Motor neuron (in vitro differentiated cells): ENCODE results near the gene TSPAN10. TPM values are rescaled to one million over a fixed set of nuclear protein-coding genes. Genes with fewer than 3 reads are reported as not detected.

Source experiments
- ATAC-seq, 8 experiments: fragments of 200-7000 bp; cut with Tn5 transposase; replicated peaks in 6 of 8; 2 replicates each; pipeline ENCODE4 v1.8.0; 2021; ENCODE audit warnings: mild to moderate bottlenecking in 8 of 8, moderate library complexity in 8 of 8
- H3K27ac ChIP-seq, 2 donors: fragments of 250-450 bp; sonication (Bioruptor Pico); 2 replicates each; pipeline ENCODE4 v1.9.0; 2021; ENCODE audit warnings: antibody characterized with exemption in 2 of 2, mild to moderate bottlenecking in 2 of 2, moderate library complexity in 1 of 2
- H3K4me1 ChIP-seq, 2 donors: fragments of 250-450 bp; sonication (Bioruptor Pico); replicated peaks in 1 of 2; 2 replicates each; pipeline ENCODE4 v1.6.1; 2021; ENCODE audit warnings: antibody characterized with exemption in 2 of 2, mild to moderate bottlenecking in 2 of 2, moderate library complexity in 1 of 2
- H3K4me3 ChIP-seq, 5 donors: fragments of 250-450 bp; sonication (Bioruptor Pico); 2 replicates each; pipeline ENCODE4 v1.9.0; 2021; ENCODE audit warnings: antibody characterized with exemption in 5 of 5, mild to moderate bottlenecking in 5 of 5, moderate library complexity in 4 of 5
- WGBS, 10 experiments: fragments of 450-650 bp; shearing (Covaris generic); methylation state at CpG; one replicate each; pipeline ENCODE4 v1.0.0; 2022; 5-methylcytosine and 5-hydroxymethylcytosine counted together
- in situ Hi-C, 9 experiments: fragments of 400-800 bp; cut with MboI; loops; one replicate each; pipeline ENCODE4 v1.15.0; 2021; ENCODE audit warnings: low sequenced_read_pairs in 9 of 9, low pct_unique_long_range_greater_than_20kb in 2 of 9; ENCODE audit not compliant: unreplicated experiment in 9 of 9
- total RNA-seq, 8 experiments: library from RNA; unstranded; fragments of 300-600 nt; gene quantifications; 2 replicates each; pipeline versions ENCODE4 v1.2.3 to v1.2.4, GENCODE V29; 2022

Gene TSPAN10
- total RNA-seq, 8 experiments from 2014 or later = 0.22 to 1.2 (median 1.00) TPM; not detected in 1

DNA sequence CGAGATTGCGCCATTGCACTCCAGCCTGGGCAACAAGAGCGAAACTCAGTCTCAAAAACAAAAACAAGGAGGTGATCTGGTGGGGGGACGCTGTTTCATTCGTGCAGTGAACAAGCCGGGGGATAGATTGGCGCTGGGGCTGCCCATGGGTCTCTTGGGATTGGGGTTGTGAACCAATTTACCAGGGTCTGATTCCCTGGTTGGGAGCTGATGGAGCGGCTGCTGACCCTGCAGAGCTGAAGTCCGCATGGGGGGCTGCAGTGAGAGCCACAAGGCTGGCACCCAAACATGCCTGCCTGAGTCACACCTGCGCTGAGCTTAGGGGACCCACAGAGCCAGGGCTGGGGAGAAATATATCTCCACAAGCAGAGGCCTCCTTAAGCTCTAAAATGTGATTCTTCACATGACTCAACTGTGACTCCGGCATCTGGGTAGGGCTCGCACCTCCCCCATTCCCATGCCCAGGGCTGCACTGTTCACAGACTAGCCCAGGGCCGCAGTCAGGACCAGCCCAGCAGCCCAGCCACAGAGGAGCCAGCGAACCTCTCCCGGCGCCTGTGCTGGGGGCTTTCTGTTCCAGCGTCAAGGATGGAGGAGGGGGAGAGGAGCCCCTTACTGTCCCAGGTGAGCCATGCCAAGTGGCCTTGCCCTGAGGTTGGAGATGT lies 5.0 kb downstream of the TSPAN10 start:
- no peaks in the 10 kb centered on the region for H3K4me1 ChIP-seq
- no peak overlapping the region for H3K27ac ChIP-seq
- 43 to 91% (median 75%) methylated on average over 2 to 8 of the region's 17 CpGs; no CpG with 5 or more reads in 5 of the 10 experiments for WGBS, 10 experiments
- peak; percentile 6 to 95 (median 26) for ATAC-seq
- in situ Hi-C loops = no loop called here
- H3K4me3 ChIP-seq = no peak overlapping the region

DNA sequence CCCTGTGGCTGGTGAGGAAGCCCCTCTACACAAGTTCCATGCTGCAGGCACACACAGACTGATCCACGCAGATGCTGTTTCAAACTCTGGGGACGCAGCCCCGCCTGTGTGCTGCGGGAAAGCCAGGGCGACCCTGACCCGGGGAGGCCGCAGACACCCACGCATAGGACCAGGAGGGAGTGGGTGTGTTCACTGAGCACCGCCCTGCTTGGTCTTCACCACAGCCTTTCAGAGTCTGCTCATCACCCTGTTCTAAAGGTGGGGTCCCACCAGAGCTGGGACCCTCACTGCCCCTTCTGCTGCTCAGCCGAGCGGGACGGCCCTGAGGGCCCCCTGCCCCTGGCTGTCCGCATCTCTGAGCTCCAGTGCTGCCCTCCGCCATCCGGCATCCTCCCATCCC lies 7.5 kb downstream of the TSPAN10 start:
- no peaks in the 10 kb centered on the region for H3K4me1 ChIP-seq
- H3K27ac ChIP-seq = no peak overlapping the region
- no peak overlapping the region for H3K4me3 ChIP-seq
- peak in 1 of 8 experiments; percentile 4 for ATAC-seq
- WGBS, 10 experiments = 80 to 100% (median 83%) methylated on average over 1 to 3 of the region's 15 CpGs; no CpG with 5 or more reads in 6 of the 10 experiments
- in situ Hi-C loops = no loop called here

DNA sequence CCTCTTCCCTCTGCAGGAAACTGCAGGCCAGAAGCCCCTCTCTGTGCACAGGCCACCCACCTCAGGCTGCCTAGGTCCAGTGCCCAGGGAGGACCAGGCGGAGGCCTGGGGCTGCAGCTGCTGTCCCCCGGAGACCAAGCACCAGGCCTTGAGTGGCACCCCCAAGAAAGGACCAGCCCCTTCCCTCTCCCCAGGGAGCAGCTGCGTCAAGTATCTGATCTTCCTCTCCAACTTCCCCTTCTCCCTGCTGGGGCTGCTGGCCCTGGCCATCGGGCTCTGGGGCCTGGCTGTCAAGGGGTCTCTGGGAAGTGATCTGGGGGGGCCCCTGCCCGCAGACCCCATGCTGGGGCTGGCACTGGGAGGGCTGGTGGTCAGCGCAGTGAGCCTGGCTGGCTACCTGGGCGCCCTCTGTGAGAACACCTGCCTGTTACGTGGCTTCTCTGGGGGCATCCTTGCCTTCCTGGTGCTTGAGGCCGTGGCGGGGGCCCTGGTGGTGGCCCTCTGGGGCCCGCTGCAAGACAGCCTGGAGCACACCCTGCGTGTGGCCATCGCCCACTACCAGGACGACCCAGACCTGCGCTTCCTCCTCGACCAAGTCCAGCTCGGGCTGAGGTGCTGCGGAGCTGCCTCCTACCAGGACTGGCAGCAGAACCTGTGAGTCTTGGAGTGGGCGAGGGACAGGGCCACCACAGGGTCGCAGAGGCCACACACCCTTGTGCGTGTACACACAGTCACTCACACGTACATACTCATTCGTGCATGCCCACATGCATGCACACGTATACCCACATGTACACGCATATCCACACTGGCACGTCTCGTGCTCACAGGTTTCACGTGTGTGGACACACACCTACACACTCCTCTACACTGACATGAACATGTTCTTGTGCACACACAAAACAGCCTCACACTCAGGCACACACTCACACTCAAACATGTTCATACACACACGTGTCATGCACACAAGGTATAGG lies 8.3 kb downstream of the TSPAN10 start:
- 70 to 80% (median 75%) methylated on average over 1 to 11 of the region's 29 CpGs; no CpG with 5 or more reads in 5 of the 10 experiments for WGBS, 10 experiments
- Histone ChIP-seq H3K27ac (no peak overlapping the region), H3K4me3 (no peak overlapping the region), H3K4me1 (no peaks in the 10 kb centered on the region)
- in situ Hi-C loops = no loop called here
- ATAC-seq = peak in 2 of 8 experiments; percentile 14

- H3K4me1 ChIP-seq = no peaks in the 10 kb centered on the region
- H3K4me3 ChIP-seq = no peak overlapping the region
- H3K27ac ChIP-seq = no peak overlapping the region
- in situ Hi-C loops = no loop called here
- ATAC-seq = peak in 3 of 8 experiments; percentile 9 to 16 (median 9)
- 44 to 80% (median 64%) methylated on average over 1 to 6 of the region's 12 CpGs; no CpG with 5 or more reads in 7 of the 10 experiments for WGBS, 10 experiments
Observed at GRCh38 chr17:81646869-81647600, 10.0 kb downstream of the TSPAN10 start.

GRCh38 chr17:81647640-81648012 lies 10.6 kb downstream of the TSPAN10 start:
- Histone ChIP-seq H3K4me3 (no peak overlapping the region), H3K27ac (no peak overlapping the region)
- WGBS, 10 experiments = 0 to 88% (median 55%) methylated on average over 1 to 8 of the region's 21 CpGs; no CpG with 5 or more reads in 7 of the 10 experiments

DNA sequence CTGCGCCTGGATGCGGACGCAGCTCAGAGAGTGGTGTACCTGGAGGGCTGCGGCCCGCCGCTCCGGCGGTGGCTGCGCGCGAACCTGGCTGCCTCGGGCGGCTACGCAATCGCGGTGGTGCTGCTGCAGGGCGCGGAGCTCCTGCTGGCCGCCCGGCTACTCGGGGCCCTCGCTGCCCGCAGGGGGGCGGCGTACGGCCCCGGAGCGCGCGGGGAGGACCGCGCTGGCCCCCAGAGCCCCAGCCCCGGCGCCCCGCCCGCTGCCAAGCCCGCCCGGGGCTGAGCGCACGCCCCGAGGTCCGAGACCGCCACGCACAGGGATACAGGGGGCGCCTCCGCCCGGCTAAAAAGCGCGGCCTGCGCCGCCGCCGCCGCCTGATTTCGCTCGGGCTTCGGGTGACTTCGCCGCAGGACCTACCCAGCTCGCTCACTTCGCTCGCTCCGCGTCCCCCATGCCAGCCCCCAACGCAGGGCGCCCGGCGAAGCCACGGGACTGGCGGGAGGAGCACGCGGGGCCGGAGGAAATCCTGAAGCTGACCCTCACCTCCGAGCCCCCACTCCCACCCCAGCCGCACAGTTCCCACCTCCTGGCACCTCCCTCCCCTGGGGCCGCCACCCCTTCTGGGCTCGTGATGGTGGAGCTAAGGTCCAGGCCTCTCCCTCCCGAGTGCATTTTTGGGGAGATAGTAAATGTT lies 11.2 kb downstream of the TSPAN10 start:
- Histone ChIP-seq H3K4me3 (no peak overlapping the region), H3K4me1 (peaks cover 0 to 3% of the 10 kb centered on the region in 2 donors), H3K27ac (no peak overlapping the region)
- 4 to 50% methylated on average over 2 to 5 of the region's 78 CpGs; no CpG with 5 or more reads in 8 of the 10 experiments for WGBS, 10 experiments
- ATAC-seq = peak in 2 of 8 experiments; percentile 3 to 20
- in situ Hi-C loops = no loop called here

More at GRCh38 chr17:81647640-81648012, 10.6 kb downstream of the TSPAN10 start:
- no peaks in the 10 kb centered on the region for H3K4me1 ChIP-seq
- in situ Hi-C loops = no loop called here
- ATAC-seq = peak in 1 of 8 experiments; percentile 1

GRCh38 chr17:81648707-81649085 lies 11.7 kb downstream of the TSPAN10 start:
- ATAC-seq = no peak
- in situ Hi-C loops = no loop called here
- Histone ChIP-seq H3K4me3 (no peak overlapping the region), H3K27ac (no peak overlapping the region), H3K4me1 (peaks cover 0 to 3% of the 10 kb centered on the region in 2 donors)
- WGBS, 10 experiments = 28 to 100% (median 80%) methylated on average over 1 to 6 of the region's 14 CpGs; no CpG with 5 or more reads in 7 of the 10 experiments

GRCh38 chr17:81650951-81651350 lies 14.0 kb downstream of the TSPAN10 start:
- no peak overlapping the region for H3K27ac ChIP-seq
- peak in 1 of 8 experiments; percentile 8 for ATAC-seq
- WGBS, 10 experiments = no CpG with 5 or more reads among the region's 9 CpGs
- in situ Hi-C loops = no loop called here
- H3K4me1 ChIP-seq = peaks cover 0 to 3% of the 10 kb centered on the region in 2 donors
- no peak overlapping the region for H3K4me3 ChIP-seq

GRCh38 chr17:81651692-81652091 lies 14.7 kb downstream of the TSPAN10 start:
- Histone ChIP-seq H3K4me1 (peaks cover 0 to 3% of the 10 kb centered on the region in 2 donors), H3K4me3 (no peak overlapping the region), H3K27ac (no peak overlapping the region)
- WGBS, 10 experiments = 62 to 81% methylated on average over 3 of the region's 10 CpGs; no CpG with 5 or more reads in 8 of the 10 experiments
- ATAC-seq = peak in 7 of 8 experiments; percentile 6 to 90 (median 57)
- in situ Hi-C loops = no loop called here

GRCh38 chr17:81652906-81653771 lies 16.1 kb downstream of the TSPAN10 start:
- Histone ChIP-seq H3K4me1 (peaks cover 0 to 3% of the 10 kb centered on the region in 2 donors), H3K4me3 (no peak overlapping the region), H3K27ac (no peak overlapping the region)
- ATAC-seq = peak in 4 of 8 experiments; percentile 11 to 16 (median 14)
- in situ Hi-C loops = no loop called here
- WGBS, 10 experiments = 40 to 100% (median 68%) methylated on average over 1 to 6 of the region's 27 CpGs; no CpG with 5 or more reads in 4 of the 10 experiments

DNA sequence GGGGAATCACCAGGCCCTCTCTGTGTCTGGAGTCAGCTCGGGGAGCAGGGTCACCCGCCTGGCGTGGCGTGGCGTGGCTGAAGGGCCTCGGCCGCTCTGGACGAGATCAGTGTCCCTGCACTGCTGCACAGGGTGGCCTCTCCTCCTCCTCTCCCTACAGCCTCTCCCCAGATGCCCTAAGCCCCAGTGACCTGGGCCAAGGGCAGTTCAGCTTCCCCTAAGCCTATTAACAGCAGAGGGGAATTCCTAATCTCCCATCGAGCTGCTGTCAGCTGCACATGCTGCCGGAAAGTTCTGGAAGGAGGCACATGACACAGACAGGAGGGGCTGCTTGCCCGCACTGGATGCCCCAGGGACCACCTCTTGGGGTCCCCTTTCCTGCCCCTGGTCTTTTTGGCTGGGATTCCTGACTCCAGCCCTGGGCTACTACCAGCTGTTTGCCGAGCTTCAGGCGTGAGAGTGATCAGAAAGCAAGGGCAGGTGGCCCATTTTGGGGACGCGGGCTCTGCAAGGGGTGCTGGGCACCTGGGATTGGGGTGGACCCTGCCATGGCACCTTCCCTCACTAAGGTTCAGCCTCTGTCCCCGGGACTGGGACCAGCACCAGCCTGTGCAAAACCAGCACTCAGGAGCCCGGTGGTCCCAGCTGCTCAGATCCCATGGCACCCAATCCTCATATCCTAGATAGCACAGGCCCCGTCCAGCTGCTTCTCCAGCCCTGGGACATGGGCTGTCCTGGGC lies 18.6 kb downstream of the TSPAN10 start:
- ATAC-seq = peak in 4 of 8 experiments; percentile 9 to 13 (median 12)
- H3K27ac ChIP-seq = no peak overlapping the region
- peaks cover 0 to 3% of the 10 kb centered on the region in 2 donors for H3K4me1 ChIP-seq
- in situ Hi-C loops = no loop called here
- no peak overlapping the region for H3K4me3 ChIP-seq
- WGBS, 10 experiments = 70 to 100% (median 84%) methylated on average over 2 to 3 of the region's 18 CpGs; no CpG with 5 or more reads in 4 of the 10 experiments
